Mucosa of descending colon (tissue), 3 donors: ENCODE results near the gene EMB. TPM values are rescaled to one million over a fixed set of nuclear protein-coding genes. Genes with fewer than 3 reads are reported as not detected.

ENCODE experiments used
- ATAC-seq: fragments of 200-7000 bp; cut with Tn5 transposase; one replicate; pipeline ENCODE4 v1.9.1; 2020; ENCODE audit warnings: mild to moderate bottlenecking, moderate library complexity
- DNase-seq, 3 donors: peaks; one replicate each; pipeline ENCODE4 v3.0.0-alpha.2; 2020
- H3K36me3 ChIP-seq: fragments of 200-600 bp; one replicate; pipeline ENCODE4 v1.8.0; 2021; ENCODE audit warnings: low read depth, mild to moderate bottlenecking
- H3K4me1 ChIP-seq: fragments of 200-600 bp; one replicate; pipeline ENCODE4 v1.8.0; 2021; ENCODE audit warnings: low read depth, mild to moderate bottlenecking
- H3K4me3 ChIP-seq: fragments of 200-600 bp; one replicate; pipeline ENCODE4 v1.8.0; 2021; ENCODE audit warnings: mild to moderate bottlenecking
- H3K9me3 ChIP-seq: fragments of 200-600 bp; one replicate; pipeline ENCODE4 v1.8.0; 2021; ENCODE audit warnings: mild to moderate bottlenecking
- CTCF ChIP-seq: fragments of 200-600 bp; IDR thresholded peaks from one replicate; pipeline ENCODE4 v1.8.0; 2022; ENCODE audit warnings: antibody characterized with exemption, mild to moderate bottlenecking
- intact Hi-C, 2 donors: fragments of 100-400 bp; cut with DNase I in 1 of 2; cut with micrococcal nuclease in 1 of 2; formaldehyde crosslinking; loops; one replicate each; pipeline versions ENCODE4 v1.11.0 to v1.11.1; 2022; cut with DNase I, micrococcal nuclease
- total RNA-seq, 3 donors: library from RNA; stranded (reverse); fragmentation: NEBNext Ultra II Directional in 2 of 3; extraction: Animal tissue kit (Norgen Biotek cat#: 25700) in 2 of 3; gene quantifications; one replicate each; pipeline versions ENCODE4 v1.2.1 to v1.2.4, GENCODE V29; 2021 to 2023
- donor health status: DM: no; HTN: no; CAD: no; lungs with moderate emphysema.
- donor health status: DM: no; HTN: no; CAD: no.
- donor health status: DM: no; HTN: yes; CAD: no.

The EMB gene
- total RNA-seq, 3 donors from 2014 or later = 4.2 to 13.7 (median 11.1) TPM

GRCh38 chr5:50359187-50359586 is 81.9 kb downstream of the EMB start:
- Histone ChIP-seq H3K9me3 (no peaks in the 10 kb centered on the region), H3K4me1 (no peaks in the 10 kb centered on the region), H3K36me3 (no peaks in the 10 kb centered on the region), H3K4me3 (no peak overlapping the region)
- no peak for TF ChIP-seq CTCF
- DNase-seq (no peak), ATAC-seq (no peak)
- intact Hi-C loops = no loop called here

GRCh38 chr5:50352382-50352781 is 88.7 kb downstream of the EMB start:
- intact Hi-C loops = no loop called here
- TF ChIP-seq CTCF = no peak
- ATAC-seq = no peak

More at GRCh38 chr5:50352382-50352781, 88.7 kb downstream of the EMB start:
- Histone ChIP-seq H3K36me3 (no peaks in the 10 kb centered on the region), H3K4me3 (no peak overlapping the region), H3K9me3 (peaks cover 3% of the 10 kb centered on the region), H3K4me1 (no peaks in the 10 kb centered on the region)
- no peak for DNase-seq

Other genes with a start within 250 kb of the EMB start
- gene PARP8, start 225.3 kb upstream of the EMB start, total RNA-seq = 10 to 100 TPM in 2 of 3 donors, 1 to 10 TPM in 1; 7.4 to 29.3 (median 20.1) TPM